Loucy (cell line): ENCODE results near the gene MACROH2A1.

Experiments used
- H2AFZ ChIP-seq: fragments of 200-600 bp; sonication (generic); 2 replicates; pipeline ENCODE4 v1.6.0; 2016; ENCODE audit warnings: antibody characterized with exemption, mild to moderate bottlenecking, low read length, moderate library complexity
- H3F3A ChIP-seq: fragments of 200-600 bp; 2 replicates; pipeline ENCODE4 v1.6.0; 2016; ENCODE audit warnings: antibody characterized with exemption, low read depth, mild to moderate bottlenecking
- H3K27me3 ChIP-seq: fragments of 200-600 bp; sonication (generic); 2 replicates; pipeline ENCODE4 v1.6.1; 2014; ENCODE audit warnings: low read length, mild to moderate bottlenecking; ENCODE audit not compliant: insufficient read depth, poor library complexity, severe bottlenecking
- H3K36me3 ChIP-seq: fragments of 200-600 bp; sonication (generic); 2 replicates; pipeline ENCODE4 v1.6.1; 2016; ENCODE audit warnings: low read length; ENCODE audit not compliant: insufficient read depth
- H3K4me1 ChIP-seq: fragments of 200-600 bp; sonication (generic); 2 replicates; pipeline ENCODE4 v1.5.1; 2014; ENCODE audit warnings: low read length, mild to moderate bottlenecking; ENCODE audit not compliant: insufficient read depth, poor library complexity, severe bottlenecking
- H3K4me2 ChIP-seq: fragments of 200-600 bp; sonication (generic); 2 replicates; pipeline ENCODE4 v1.6.0; 2014; ENCODE audit warnings: antibody characterized with exemption, low read length, low read depth, mild to moderate bottlenecking; ENCODE audit not compliant: poor library complexity, severe bottlenecking
- H3K4me3 ChIP-seq: fragments of 200-600 bp; sonication (generic); 2 replicates; pipeline ENCODE4 v1.5.1; 2014; ENCODE audit warnings: low read length, mild to moderate bottlenecking, mixed read lengths; ENCODE audit not compliant: poor library complexity, severe bottlenecking
- H3K79me2 ChIP-seq: fragments of 200-600 bp; sonication (generic); 2 replicates; pipeline ENCODE4 v1.6.1; 2014; ENCODE audit warnings: low read length; ENCODE audit not compliant: insufficient read depth
- H3K9ac ChIP-seq: fragments of 200-600 bp; sonication (generic); 2 replicates; pipeline ENCODE4 v1.6.0; 2014; ENCODE audit warnings: mild to moderate bottlenecking, low read depth, low read length, moderate library complexity; ENCODE audit not compliant: poor library complexity, severe bottlenecking
- H3K9me2 ChIP-seq: fragments of 200-600 bp; sonication (generic); replicated peaks from 2 replicates; pipeline ENCODE4 v1.6.1; 2016; ENCODE audit warnings: low read depth, low read length, mixed read lengths
- H3K9me3 ChIP-seq: fragments of 200-600 bp; sonication (generic); 2 replicates; pipeline ENCODE4 v1.6.1; 2014; ENCODE audit warnings: mild to moderate bottlenecking, antibody characterized with exemption, low read length, low read depth; ENCODE audit not compliant: insufficient read depth
- H4K20me1 ChIP-seq: fragments of 200-600 bp; sonication (generic); 2 replicates; pipeline ENCODE4 v1.6.0; 2014; ENCODE audit warnings: antibody characterized with exemption, low read length, mild to moderate bottlenecking; ENCODE audit not compliant: insufficient read depth, poor library complexity, severe bottlenecking
- CTCF ChIP-seq: fragments of 200-600 bp; sonication (generic); conservative IDR thresholded peaks from 2 replicates; pipeline ENCODE4 v1.5.1; 2014; ENCODE audit warnings: mild to moderate bottlenecking, antibody characterized with exemption, low read length
- EZH2phosphoT487 ChIP-seq: fragments of 200-600 bp; IDR thresholded peaks from 2 replicates; pipeline ENCODE4 v1.6.1; 2018; ENCODE audit warnings: antibody characterized with exemption, mild to moderate bottlenecking, moderate library complexity, borderline replicate concordance

MACROH2A1 gene

DNA sequence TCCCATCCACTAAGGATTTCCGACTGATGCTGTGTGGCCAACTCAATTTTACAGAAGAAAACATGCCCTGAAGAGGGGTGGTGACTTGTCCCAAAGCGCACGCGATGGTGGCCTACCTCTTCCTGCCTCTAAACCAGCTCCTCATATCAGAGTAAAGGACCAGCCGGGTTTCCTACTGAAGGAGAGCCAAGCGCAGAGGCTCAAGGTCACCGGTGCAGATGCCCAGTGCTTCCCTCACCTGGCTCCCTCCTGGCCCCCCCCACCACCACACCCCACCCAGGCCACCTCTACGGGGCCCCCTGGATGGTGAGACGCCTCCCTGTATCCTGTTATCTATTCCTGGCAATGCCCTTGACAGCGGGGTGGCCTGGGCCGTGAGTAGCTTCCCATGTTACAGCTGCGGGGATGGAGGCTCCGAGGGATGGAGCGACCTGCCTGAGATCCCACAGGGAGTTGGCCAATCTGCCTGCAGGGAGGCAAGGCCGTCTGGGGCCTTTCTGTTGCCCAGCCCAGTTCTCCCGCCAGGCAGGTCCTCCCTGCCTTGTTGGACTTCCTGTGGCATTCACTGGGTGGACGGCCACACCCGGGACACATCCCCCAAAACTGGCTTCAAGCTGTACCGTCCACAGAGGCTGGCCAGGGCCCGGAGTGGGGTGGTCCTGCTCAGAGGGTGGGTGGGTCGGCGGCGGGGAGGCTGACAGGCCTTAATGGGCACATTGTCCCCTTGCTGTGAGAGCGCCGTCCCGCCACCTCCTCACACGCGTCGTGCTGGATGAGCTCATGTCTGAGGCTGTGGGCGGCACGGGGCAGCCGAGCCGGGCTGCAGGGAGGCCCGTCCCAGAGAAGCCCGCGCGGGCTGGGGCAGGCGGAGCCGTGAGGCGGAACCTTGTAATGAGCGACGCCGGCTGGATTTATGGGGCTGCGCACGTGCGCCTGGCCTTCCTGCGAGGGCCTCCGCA lies 72.5 kb downstream of the MACROH2A1 start:
- H3F3A ChIP-seq, result no peaks in the 10 kb centered on the region
- H3K4me1 ChIP-seq, result peaks cover 10% of the 10 kb centered on the region
- peaks cover 28% of the 10 kb centered on the region; the same call in 1 of the 2 replicates for H3K36me3 ChIP-seq
- no peaks in the 10 kb centered on the region for H3K9me3 ChIP-seq
- H3K79me2 ChIP-seq, result no peaks in the 10 kb centered on the region
- no peak overlapping the region for H3K4me3 ChIP-seq
- no peak overlapping the region for H3K9ac ChIP-seq
- no peak overlapping the region for H2AFZ ChIP-seq
- H3K9me2 ChIP-seq, result no peaks in the 10 kb centered on the region
- no peaks in the 10 kb centered on the region for H3K27me3 ChIP-seq
- H4K20me1 ChIP-seq, result no peaks in the 10 kb centered on the region
- H3K4me2 ChIP-seq, result no peak overlapping the region
- no peak for TF ChIP-seq EZH2phosphoT487

- no peaks in the 10 kb centered on the region for H3F3A ChIP-seq
- no peaks in the 10 kb centered on the region for H3K27me3 ChIP-seq
- H3K36me3 ChIP-seq, result peaks cover 13% of the 10 kb centered on the region; the same call in 1 of the 2 replicates
- no peaks in the 10 kb centered on the region for H3K79me2 ChIP-seq
- TF ChIP-seq EZH2phosphoT487 (no peak), CTCF (no peak)
- no peak overlapping the region for H3K9ac ChIP-seq
- no peak overlapping the region for H2AFZ ChIP-seq
- H3K4me1 ChIP-seq, result peaks cover 10% of the 10 kb centered on the region
- no peak overlapping the region for H3K4me2 ChIP-seq
- H3K9me2 ChIP-seq, result no peaks in the 10 kb centered on the region
- no peaks in the 10 kb centered on the region for H3K9me3 ChIP-seq
- no peak overlapping the region for H3K4me3 ChIP-seq
- no peaks in the 10 kb centered on the region for H4K20me1 ChIP-seq
Observed at GRCh38 chr5:135324897-135325650, 74.0 kb downstream of the MACROH2A1 start.

GRCh38 chr5:135324160-135324559 lies 74.9 kb downstream of the MACROH2A1 start:
- no peak overlapping the region for H3K4me2 ChIP-seq
- H3K4me3 ChIP-seq, result no peak overlapping the region
- TF ChIP-seq EZH2phosphoT487, result no peak
- H3K9ac ChIP-seq, result no peak overlapping the region
- no peaks in the 10 kb centered on the region for H3K9me3 ChIP-seq
- peaks cover 3% of the 10 kb centered on the region; the same call in 1 of the 2 replicates for H3K36me3 ChIP-seq
- no peaks in the 10 kb centered on the region for H3K27me3 ChIP-seq
- H3K79me2 ChIP-seq, result no peaks in the 10 kb centered on the region
- no peak overlapping the region for H2AFZ ChIP-seq
- no peaks in the 10 kb centered on the region for H3F3A ChIP-seq
- no peaks in the 10 kb centered on the region for H3K9me2 ChIP-seq
- peaks cover 10% of the 10 kb centered on the region for H3K4me1 ChIP-seq
- H4K20me1 ChIP-seq, result no peaks in the 10 kb centered on the region

DNA sequence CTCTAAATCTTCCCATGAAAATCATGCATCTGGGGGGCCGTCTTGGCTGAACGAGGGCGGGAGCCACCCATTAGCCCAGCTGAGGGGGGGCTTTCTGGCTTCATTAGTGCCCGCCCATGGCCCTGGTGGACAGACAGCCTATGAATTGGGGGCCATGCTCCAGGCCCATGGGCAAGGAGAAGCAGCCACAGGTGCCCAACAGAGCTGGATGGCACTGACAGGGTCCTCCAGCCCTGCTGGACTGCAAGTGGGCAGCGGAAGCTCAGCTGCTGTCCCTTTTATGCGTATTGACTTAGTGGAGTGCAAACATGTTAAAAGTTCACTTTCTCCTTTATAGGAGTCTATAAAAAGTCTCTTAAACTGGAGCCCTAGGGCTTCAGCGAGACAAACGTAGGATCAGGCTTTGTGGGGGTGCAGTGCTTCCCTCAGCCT lies 75.3 kb downstream of the MACROH2A1 start:
- no peaks in the 10 kb centered on the region for H4K20me1 ChIP-seq
- no peaks in the 10 kb centered on the region for H3K36me3 ChIP-seq
- H3K79me2 ChIP-seq, result no peaks in the 10 kb centered on the region
- H3K4me1 ChIP-seq, result peaks cover 10% of the 10 kb centered on the region
- no peak for TF ChIP-seq CTCF
- no peak for TF ChIP-seq EZH2phosphoT487
- H3K9ac ChIP-seq, result no peak overlapping the region
- H3K9me2 ChIP-seq, result no peaks in the 10 kb centered on the region
- no peaks in the 10 kb centered on the region for H3K9me3 ChIP-seq
- H3F3A ChIP-seq, result no peaks in the 10 kb centered on the region
- H2AFZ ChIP-seq, result no peak overlapping the region
- H3K4me3 ChIP-seq, result no peak overlapping the region
- H3K4me2 ChIP-seq, result no peak overlapping the region
- H3K27me3 ChIP-seq, result no peaks in the 10 kb centered on the region
